HL-60 (cell line): ENCODE data around the gene ANKRD13A.
"Not testable (repeated sequence)": the region's sequence is repeated elsewhere in the genome, so short reads cannot be mapped to it uniquely, and the experiment has no call there.

Experiments used
- DNase-seq, 2 experiments: peaks; one replicate each; pipeline ENCODE4 v3.0.0-alpha.2; 2010 to 2020; ENCODE audit warnings: low read depth in 1 of 2, low spot score in 1 of 2
- H3K27ac ChIP-seq: fragments of 250-450 bp; sonication (Bioruptor Pico); replicated peaks from 2 replicates; pipeline ENCODE4 v1.5.1; 2020; ENCODE audit warnings: mild to moderate bottlenecking, moderate library complexity
- H3K27me3 ChIP-seq: fragments of 250-450 bp; sonication (Bioruptor Pico); 2 replicates; pipeline ENCODE4 v1.5.1; 2021; ENCODE audit warnings: mild to moderate bottlenecking, moderate library complexity; ENCODE audit not compliant: insufficient read depth, poor library complexity, severe bottlenecking
- H3K4me3 ChIP-seq: replicated peaks from 2 replicates; pipeline ENCODE4 v1.5.1; 2011; ENCODE audit warnings: mild to moderate bottlenecking, control low read depth, low read length; ENCODE audit not compliant: insufficient read depth
- GABPA ChIP-seq: IDR thresholded peaks from 2 replicates; pipeline ENCODE4 v1.6.1; 2012; ENCODE audit warnings: low read depth
- POLR2AphosphoS5 ChIP-seq: IDR thresholded peaks from 2 replicates; pipeline ENCODE4 v1.6.1; 2012; ENCODE audit warnings: low read depth
- SPI1 ChIP-seq: IDR thresholded peaks from 2 replicates; pipeline ENCODE4 v1.6.1; 2012; ENCODE audit warnings: low read depth, mild to moderate bottlenecking, borderline replicate concordance
- TF ChIP-seq, protein P1 (sequence below): IDR thresholded peaks from one replicate; pipeline ENCODE4 v1.5.1; 2011; ENCODE audit warnings: low read length, control low read depth, inconsistent platforms; ENCODE audit not compliant: insufficient read depth
- TF ChIP-seq, protein P2 (sequence below): IDR thresholded peaks from 2 replicates; pipeline ENCODE4 v1.6.1; 2012; ENCODE audit warnings: low read depth; ENCODE audit not compliant: insufficient replicate concordance

The ANKRD13A gene

DNA sequence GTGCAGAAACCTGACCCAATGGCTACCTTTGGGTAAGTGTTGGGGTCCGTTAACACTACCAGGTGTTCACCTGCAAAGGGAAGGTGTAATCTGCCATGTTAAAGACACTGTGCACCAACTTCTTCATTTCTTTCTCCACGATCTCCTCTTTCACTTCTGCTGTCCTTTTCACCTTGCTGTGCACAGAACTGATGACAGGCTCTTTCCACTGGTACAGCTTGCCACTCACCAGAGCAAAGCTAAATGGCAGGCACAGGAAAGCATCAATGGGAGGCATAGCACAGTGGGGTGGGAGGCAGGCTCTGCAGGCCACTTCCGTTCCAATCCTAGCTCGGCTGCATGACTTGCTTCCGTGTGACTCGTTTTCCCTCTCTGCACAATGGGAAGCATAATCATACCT lies 51.7 kb downstream of the ANKRD13A start:
- Histone ChIP-seq H3K27ac (no peak overlapping the region), H3K27me3 (no peaks in the 10 kb centered on the region), H3K4me3 (no peak overlapping the region)
- TF ChIP-seq, protein P1, sequence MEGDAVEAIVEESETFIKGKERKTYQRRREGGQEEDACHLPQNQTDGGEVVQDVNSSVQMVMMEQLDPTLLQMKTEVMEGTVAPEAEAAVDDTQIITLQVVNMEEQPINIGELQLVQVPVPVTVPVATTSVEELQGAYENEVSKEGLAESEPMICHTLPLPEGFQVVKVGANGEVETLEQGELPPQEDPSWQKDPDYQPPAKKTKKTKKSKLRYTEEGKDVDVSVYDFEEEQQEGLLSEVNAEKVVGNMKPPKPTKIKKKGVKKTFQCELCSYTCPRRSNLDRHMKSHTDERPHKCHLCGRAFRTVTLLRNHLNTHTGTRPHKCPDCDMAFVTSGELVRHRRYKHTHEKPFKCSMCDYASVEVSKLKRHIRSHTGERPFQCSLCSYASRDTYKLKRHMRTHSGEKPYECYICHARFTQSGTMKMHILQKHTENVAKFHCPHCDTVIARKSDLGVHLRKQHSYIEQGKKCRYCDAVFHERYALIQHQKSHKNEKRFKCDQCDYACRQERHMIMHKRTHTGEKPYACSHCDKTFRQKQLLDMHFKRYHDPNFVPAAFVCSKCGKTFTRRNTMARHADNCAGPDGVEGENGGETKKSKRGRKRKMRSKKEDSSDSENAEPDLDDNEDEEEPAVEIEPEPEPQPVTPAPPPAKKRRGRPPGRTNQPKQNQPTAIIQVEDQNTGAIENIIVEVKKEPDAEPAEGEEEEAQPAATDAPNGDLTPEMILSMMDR = no peak
- TF ChIP-seq SPI1 = no peak
- TF ChIP-seq, protein P2, sequence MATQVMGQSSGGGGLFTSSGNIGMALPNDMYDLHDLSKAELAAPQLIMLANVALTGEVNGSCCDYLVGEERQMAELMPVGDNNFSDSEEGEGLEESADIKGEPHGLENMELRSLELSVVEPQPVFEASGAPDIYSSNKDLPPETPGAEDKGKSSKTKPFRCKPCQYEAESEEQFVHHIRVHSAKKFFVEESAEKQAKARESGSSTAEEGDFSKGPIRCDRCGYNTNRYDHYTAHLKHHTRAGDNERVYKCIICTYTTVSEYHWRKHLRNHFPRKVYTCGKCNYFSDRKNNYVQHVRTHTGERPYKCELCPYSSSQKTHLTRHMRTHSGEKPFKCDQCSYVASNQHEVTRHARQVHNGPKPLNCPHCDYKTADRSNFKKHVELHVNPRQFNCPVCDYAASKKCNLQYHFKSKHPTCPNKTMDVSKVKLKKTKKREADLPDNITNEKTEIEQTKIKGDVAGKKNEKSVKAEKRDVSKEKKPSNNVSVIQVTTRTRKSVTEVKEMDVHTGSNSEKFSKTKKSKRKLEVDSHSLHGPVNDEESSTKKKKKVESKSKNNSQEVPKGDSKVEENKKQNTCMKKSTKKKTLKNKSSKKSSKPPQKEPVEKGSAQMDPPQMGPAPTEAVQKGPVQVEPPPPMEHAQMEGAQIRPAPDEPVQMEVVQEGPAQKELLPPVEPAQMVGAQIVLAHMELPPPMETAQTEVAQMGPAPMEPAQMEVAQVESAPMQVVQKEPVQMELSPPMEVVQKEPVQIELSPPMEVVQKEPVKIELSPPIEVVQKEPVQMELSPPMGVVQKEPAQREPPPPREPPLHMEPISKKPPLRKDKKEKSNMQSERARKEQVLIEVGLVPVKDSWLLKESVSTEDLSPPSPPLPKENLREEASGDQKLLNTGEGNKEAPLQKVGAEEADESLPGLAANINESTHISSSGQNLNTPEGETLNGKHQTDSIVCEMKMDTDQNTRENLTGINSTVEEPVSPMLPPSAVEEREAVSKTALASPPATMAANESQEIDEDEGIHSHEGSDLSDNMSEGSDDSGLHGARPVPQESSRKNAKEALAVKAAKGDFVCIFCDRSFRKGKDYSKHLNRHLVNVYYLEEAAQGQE = no peak
- TF ChIP-seq GABPA = no peak
- TF ChIP-seq POLR2AphosphoS5 = no peak
- no peak for DNase-seq

DNA sequence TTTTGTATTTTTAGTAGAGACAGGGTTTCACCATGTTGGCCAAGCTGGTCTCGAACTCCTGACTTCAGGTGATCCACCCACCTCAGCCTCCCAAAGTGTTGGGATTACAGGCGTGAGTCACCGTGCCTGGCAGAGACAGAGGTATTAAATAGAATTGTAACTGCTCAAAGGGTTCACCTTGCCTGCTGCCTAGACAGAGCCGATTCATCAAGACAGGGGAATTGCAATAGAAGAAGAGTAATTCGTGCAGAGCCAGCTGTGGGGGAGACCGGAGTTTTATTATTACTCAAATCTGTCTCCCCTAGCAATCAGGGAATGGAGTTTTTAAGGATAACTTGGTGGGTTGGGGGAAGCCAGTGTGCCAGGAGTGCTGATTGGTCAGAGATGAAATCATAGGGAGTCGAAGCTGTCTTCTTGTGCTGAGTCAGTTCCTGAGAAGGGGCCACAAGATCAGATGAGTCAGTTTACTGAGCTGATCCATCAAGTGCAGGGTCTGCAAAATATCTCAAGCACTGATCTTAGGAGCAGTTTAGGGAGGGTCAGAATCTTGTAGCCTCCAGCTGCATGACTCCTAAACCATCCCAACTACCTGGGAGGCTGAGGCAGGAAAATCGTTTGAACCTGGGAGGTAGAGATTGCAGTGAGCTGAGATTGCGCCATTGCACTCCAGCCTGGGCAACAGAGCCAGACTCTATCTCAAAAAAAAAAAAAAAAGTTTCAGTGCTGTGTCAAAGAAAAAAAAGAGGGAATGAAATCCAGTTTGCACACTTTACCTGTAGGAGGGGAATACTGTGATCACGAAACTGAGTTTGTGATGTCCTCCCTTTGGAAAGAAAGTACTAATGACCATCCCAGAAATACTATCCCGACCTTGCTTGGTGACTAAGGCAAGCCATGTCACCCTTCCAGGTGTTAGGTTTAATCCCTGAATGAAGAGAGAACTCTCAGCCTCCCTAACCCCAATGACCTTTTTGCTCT lies 56.4 kb downstream of the ANKRD13A start:
- H3K4me3 ChIP-seq, H3K27me3 ChIP-seq, H3K27ac ChIP-seq, DNase-seq: not testable (repeated sequence)

DNA sequence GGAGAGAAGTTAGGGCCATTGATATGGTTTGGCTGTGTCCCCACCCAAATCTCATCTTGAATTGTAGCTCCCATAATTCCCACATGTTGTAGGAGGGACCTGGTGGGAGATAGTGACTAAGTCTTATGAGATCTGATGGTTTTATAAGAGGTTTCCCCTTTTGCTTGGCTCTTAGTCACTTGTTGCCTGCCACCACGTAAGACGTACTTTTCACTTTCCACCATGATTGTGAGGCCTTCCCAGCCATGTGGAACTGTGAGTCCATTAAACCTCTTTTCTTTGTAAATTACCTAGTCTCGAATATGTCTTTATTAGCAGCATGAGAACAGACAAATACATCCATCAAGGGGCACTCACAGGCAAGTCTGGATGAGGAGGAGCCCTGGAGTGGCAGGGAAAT lies 57.4 kb downstream of the ANKRD13A start:
- not testable (repeated sequence) for DNase-seq

DNA sequence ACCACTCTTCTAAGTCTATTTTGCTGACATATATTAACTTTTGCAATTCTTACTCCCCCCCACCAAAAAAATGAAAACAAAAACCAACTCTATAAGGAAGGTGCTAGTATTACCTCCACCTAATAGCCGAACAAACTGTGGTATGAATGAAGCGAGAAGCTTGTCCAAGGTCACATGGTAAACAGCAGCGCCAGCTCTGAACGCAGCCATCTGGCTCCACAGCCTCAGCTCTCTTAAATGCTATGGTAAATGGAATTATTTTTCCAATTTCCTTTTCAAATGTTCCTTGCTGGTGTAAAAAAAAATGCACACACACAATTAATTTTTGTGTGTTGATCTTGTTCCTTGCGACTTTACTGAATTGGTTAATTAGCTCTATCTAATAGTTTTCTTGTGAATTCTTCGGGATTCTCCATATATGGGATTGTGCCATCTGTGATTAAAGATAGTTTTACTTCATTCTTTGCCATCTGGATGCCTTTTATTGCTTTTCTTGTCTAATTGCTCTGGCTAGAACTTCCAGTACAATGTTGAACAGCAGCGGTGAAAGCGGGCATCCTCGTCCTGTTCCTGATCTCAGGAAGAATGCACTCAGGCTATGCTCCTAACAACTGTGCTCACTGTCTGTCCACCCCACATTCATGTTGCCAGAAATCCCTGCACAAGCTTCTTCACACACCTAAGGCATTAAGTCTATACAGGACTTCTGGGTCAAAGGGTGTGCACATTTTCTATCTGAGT lies 59.8 kb downstream of the ANKRD13A start:
- Histone ChIP-seq H3K27ac (no peak overlapping the region), H3K27me3 (no peaks in the 10 kb centered on the region), H3K4me3 (no peak overlapping the region)
- no peak for DNase-seq
- TF ChIP-seq POLR2AphosphoS5 (no peak), GABPA (no peak), SPI1 (no peak)
- TF ChIP-seq, protein P1 = no peak
- TF ChIP-seq, protein P2 = no peak

More for the DNA sequence above, 57.4 kb downstream of the ANKRD13A start:
- H3K27me3 ChIP-seq, H3K4me3 ChIP-seq, H3K27ac ChIP-seq: not testable (repeated sequence)
